GM12875 (cell line): ENCODE measurements around the gene GPBP1.
"Not testable (repeated sequence)": the region's sequence is repeated elsewhere in the genome, so short reads cannot be mapped to it uniquely, and the experiment has no call there.

Experiments used
- H3K4me3 ChIP-seq: one replicate; pipeline ENCODE4 v1.5.1; 2011; ENCODE audit warnings: low read depth, low read length, control low read depth
- CTCF ChIP-seq: IDR thresholded peaks from 2 replicates; pipeline ENCODE4 v1.5.1; 2011; ENCODE audit warnings: low read depth, mild to moderate bottlenecking, control low read depth, inconsistent platforms, low read length, moderate library complexity, borderline replicate concordance; ENCODE audit not compliant: insufficient read depth

GPBP1 gene

DNA sequence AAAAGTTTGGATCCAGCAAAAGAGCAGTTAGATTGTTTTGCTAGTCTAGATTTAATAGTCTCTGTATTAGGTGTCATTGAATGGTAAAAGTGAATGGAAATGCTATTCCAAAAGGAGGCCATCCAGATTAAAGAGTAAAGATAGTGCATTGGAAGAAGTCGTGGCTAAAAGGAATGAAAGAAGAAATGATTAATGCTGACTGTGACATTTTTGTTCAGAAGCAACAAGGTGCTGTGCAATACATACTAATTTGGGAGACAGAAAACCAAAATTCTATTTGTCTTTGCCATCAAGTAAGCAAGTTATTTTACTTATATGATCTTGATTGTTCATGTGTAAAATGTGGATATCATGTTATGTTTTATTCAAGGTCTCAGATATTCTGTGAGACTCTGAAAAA, 85.1 kb downstream of the GPBP1 start:
- no peak for TF ChIP-seq CTCF

GRCh38 chr5:57259704-57260103, 85.8 kb downstream of the GPBP1 start:
- TF ChIP-seq CTCF = no peak

More for the DNA sequence above, 85.1 kb downstream of the GPBP1 start:
- no peak overlapping the region for H3K4me3 ChIP-seq

DNA sequence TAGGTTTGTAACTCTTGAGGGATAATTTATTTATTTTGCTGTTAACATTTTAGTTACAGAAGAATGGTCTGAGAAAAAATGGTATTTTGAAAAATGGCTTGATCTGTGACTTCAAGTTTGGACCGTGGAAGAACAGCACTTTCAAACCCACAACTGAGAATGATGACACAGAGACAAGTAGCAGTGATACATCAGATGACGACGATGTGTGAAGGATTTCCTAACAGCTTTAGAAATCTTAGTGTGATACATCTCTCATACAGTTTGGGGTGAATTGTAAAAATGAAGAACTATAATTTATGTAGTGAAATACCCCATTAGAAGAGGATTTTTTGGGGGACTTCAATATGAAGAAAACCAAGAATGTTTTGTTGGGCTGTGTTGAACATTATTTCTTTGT, 88.7 kb downstream of the GPBP1 start:
- no peak for TF ChIP-seq CTCF
- no peak overlapping the region for H3K4me3 ChIP-seq

More at GRCh38 chr5:57259704-57260103, 85.8 kb downstream of the GPBP1 start:
- H3K4me3 ChIP-seq = no peak overlapping the region

- TF ChIP-seq CTCF = no peak
- no peak overlapping the region for H3K4me3 ChIP-seq
Measured at GRCh38 chr5:57267805-57268204, 93.9 kb downstream of the GPBP1 start.

DNA sequence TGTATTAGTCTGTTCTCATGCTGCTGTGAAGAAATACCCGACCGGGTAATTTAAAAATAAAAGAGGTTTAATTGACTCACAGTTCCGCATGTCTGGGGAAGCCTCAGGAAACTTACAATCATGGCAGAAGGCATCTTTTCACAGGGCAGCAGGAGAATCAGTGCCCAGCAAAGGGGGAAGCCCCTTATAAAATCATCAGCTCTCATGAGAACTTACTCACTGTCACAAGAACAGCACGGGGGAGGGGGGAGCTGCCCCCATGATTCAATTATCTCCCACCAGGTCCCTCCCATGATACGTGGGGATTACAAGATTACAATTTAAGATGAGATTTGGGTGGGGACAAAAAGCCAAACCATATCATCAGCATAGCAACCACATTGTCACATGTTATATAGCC, 102.5 kb downstream of the GPBP1 start:
- no peak overlapping the region for H3K4me3 ChIP-seq
- no peak for TF ChIP-seq CTCF

GRCh38 chr5:57277085-57277484, 103.2 kb downstream of the GPBP1 start:
- TF ChIP-seq CTCF = no peak
- no peak overlapping the region for H3K4me3 ChIP-seq

- H3K4me3 ChIP-seq = no peak overlapping the region
- no peak for TF ChIP-seq CTCF
Measured at GRCh38 chr5:57280853-57281252, 107.0 kb downstream of the GPBP1 start.

- not testable (repeated sequence) for H3K4me3 ChIP-seq
Measured at GRCh38 chr5:57285084-57285483, 111.2 kb downstream of the GPBP1 start.
